ENCODE measurements around the gene LOXL1.

GRCh38 chr15:73882761-73883419 lies 43.4 kb upstream of the LOXL1 start:
- TF ChIP-seq CTCF (conservative IDR thresholded peaks at IDR 0.05; ENCODE audit: low read depth, low read length) (no peak), EZH2 (IDR thresholded peaks at IDR 0.05; ENCODE audit: borderline replicate concordance, low read depth, low read length, poor library complexity, severe bottlenecking) (no peak)

All from A673 (cell line).